Measurements from ENCODE around the gene BRIP1. TPM values are rescaled to one million over a fixed set of nuclear protein-coding genes. Genes with fewer than 3 reads are reported as not detected.

The BRIP1 gene
- total and polyA plus RNA-seq, 10 donors = 0.41 to 3.7 (median 1.5) TPM

GRCh38 chr17:61757168-61757567 is 106.2 kb downstream of the BRIP1 start:
- Histone ChIP-seq H3K9me3 (peaks cover 0 to 24% (median 16%) of the 10 kb centered on the region in 8 donors), H3K36me3 (no peaks in the 10 kb centered on the region), H3K4me3 (no peak overlapping the region), H3K4me1 (peaks cover 0 to 3% (median 0%) of the 10 kb centered on the region in 6 donors), H3K27me3 (replicated peaks in 1 of 7) (no peaks in the 10 kb centered on the region), H3K27ac (no peak overlapping the region)
- no peak for DNase-seq
- TF ChIP-seq POLR2A (IDR thresholded peaks at IDR 0.05) = no peak
- no peak for TF ChIP-seq POLR2AphosphoS5 (IDR thresholded peaks at IDR 0.05)
- no peak for TF ChIP-seq CTCF (IDR thresholded peaks at IDR 0.05 in 8 of 11, conservative IDR thresholded peaks at IDR 0.05 in 3 of 11)
- intact Hi-C loops (cut with DNase I; ENCODE audit: low total_unique reads) = no loop called here

- H3K9me3 ChIP-seq = peaks cover 0 to 18% (median 10%) of the 10 kb centered on the region in 8 donors
- 83 to 100% (median 91%) methylated on average over 1 of the region's 1 CpG for WGBS, 5 donors
- DNase-seq = no peak
- TF ChIP-seq POLR2A (IDR thresholded peaks at IDR 0.05) = no peak
- no peak for TF ChIP-seq POLR2AphosphoS5 (IDR thresholded peaks at IDR 0.05)
- no peak for TF ChIP-seq CTCF (IDR thresholded peaks at IDR 0.05 in 8 of 11, conservative IDR thresholded peaks at IDR 0.05 in 3 of 11)
- H3K4me3 ChIP-seq = no peak overlapping the region
- H3K36me3 ChIP-seq = no peaks in the 10 kb centered on the region
- no peak overlapping the region for H3K27ac ChIP-seq
- H3K4me1 ChIP-seq = peaks cover 0 to 3% (median 0%) of the 10 kb centered on the region in 6 donors
- intact Hi-C loops (cut with DNase I; ENCODE audit: low total_unique reads) = no loop called here
- H3K27me3 ChIP-seq (replicated peaks in 1 of 7) = no peaks in the 10 kb centered on the region
Observed at GRCh38 chr17:61756561-61756960, 106.8 kb downstream of the BRIP1 start.

- H3K4me1 ChIP-seq = peaks cover 0 to 3% (median 0%) of the 10 kb centered on the region in 6 donors
- no peaks in the 10 kb centered on the region for H3K27me3 ChIP-seq (replicated peaks in 1 of 7)
- intact Hi-C loops (cut with DNase I; ENCODE audit: low total_unique reads) = no loop called here
- H3K36me3 ChIP-seq = no peaks in the 10 kb centered on the region
- 95 to 98% (median 96%) methylated on average over 5 of the region's 5 CpGs for WGBS, 5 donors
- peaks cover 0 to 16% (median 9%) of the 10 kb centered on the region in 8 donors for H3K9me3 ChIP-seq
- H3K27ac ChIP-seq = no peak overlapping the region
- DNase-seq = no peak
- TF ChIP-seq POLR2AphosphoS5 (IDR thresholded peaks at IDR 0.05) = no peak
- TF ChIP-seq CTCF (IDR thresholded peaks at IDR 0.05 in 8 of 11, conservative IDR thresholded peaks at IDR 0.05 in 3 of 11) = no peak
- TF ChIP-seq POLR2A (IDR thresholded peaks at IDR 0.05) = no peak
- no peak overlapping the region for H3K4me3 ChIP-seq
Observed at GRCh38 chr17:61755668-61756067, 107.7 kb downstream of the BRIP1 start.

- TF ChIP-seq CTCF (IDR thresholded peaks at IDR 0.05 in 8 of 11, conservative IDR thresholded peaks at IDR 0.05 in 3 of 11) = no peak
- no peak for TF ChIP-seq POLR2A (IDR thresholded peaks at IDR 0.05)
- intact Hi-C loops (cut with DNase I; ENCODE audit: low total_unique reads) = no loop called here
- no peak for DNase-seq
- H3K4me1 ChIP-seq = peaks cover 0 to 3% (median 0%) of the 10 kb centered on the region in 6 donors
- peaks cover 0 to 16% (median 9%) of the 10 kb centered on the region in 8 donors for H3K9me3 ChIP-seq
- no peak overlapping the region for H3K27ac ChIP-seq
- H3K36me3 ChIP-seq = no peaks in the 10 kb centered on the region
- H3K27me3 ChIP-seq (replicated peaks in 1 of 7) = no peaks in the 10 kb centered on the region
- no peak overlapping the region for H3K4me3 ChIP-seq
Observed at GRCh38 chr17:61755078-61755477, 108.2 kb downstream of the BRIP1 start.
